H1 (cell line): ENCODE measurements around the gene EVI2B. TPM values are rescaled to one million over a fixed set of nuclear protein-coding genes. Genes with fewer than 3 reads are reported as not detected.

Experiments used
- CBX5 ChIP-seq: fragments of 300-800, 300-1000 bp; sonication (generic); IDR thresholded peaks from 2 replicates; pipeline ENCODE4 v1.7.1; 2016; ENCODE audit warnings: antibody characterized with exemption, low read length, low read depth
- HDAC2 ChIP-seq, 2 experiments: fragments of 300-600 bp in 1 of 2; sonication (generic) in 1 of 2; IDR thresholded peaks; 2 replicates each; pipeline ENCODE4 v1.6.1; 2011 to 2012; ENCODE audit warnings: low read depth in 2 of 2, low read length in 2 of 2, mild to moderate bottlenecking in 2 of 2, moderate library complexity in 2 of 2, borderline replicate concordance in 1 of 2, inconsistent platforms in 1 of 2
- NRF1 ChIP-seq: IDR thresholded peaks from 2 replicates; pipeline ENCODE4 v1.6.1; 2011; ENCODE audit warnings: mild to moderate bottlenecking, low read depth, low read length, improper control_type of control experiment
- SUZ12 ChIP-seq: fragments of 200-600 bp; sonication (generic); IDR thresholded peaks from 2 replicates; pipeline ENCODE4 v1.6.1; 2012; ENCODE audit warnings: mild to moderate bottlenecking, inconsistent platforms, low read length, moderate library complexity, mixed read lengths
- polyA plus RNA-seq, 7 experiments: library from polyadenylated mRNA; depleted of rRNA in 3 of 7; stranded (reverse) in 5 of 7; unstranded in 2 of 7; fragments of >200 nt in 5 of 7; fragments of 200-250 nt in 2 of 7; gene quantifications; 1 replicate in 5 of 7; 2 replicates in 1 of 7; 4 replicates in 1 of 7; pipeline versions ENCODE4 v1.2.1 to v1.2.3, GENCODE V29; 2011 to 2013; ENCODE audit warnings: missing spikeins in 2 of 7, mixed read lengths in 2 of 7
- total RNA-seq: library from RNA; stranded (reverse); fragmentation: NEBNext Ultra II Directional; extraction: Animal tissue kit (Norgen Biotek cat#: 25700); gene quantifications from 2 replicates; pipeline ENCODE4 v1.2.1, GENCODE V29; 2021
- TF ChIP-seq, protein P1 (sequence below), 3 experiments: IDR thresholded peaks; 1 replicate in 2 of 3; 2 replicates in 1 of 3; pipeline versions ENCODE4 v1.5.1 to v1.6.1; 2011; ENCODE audit warnings: low read length in 3 of 3, mild to moderate bottlenecking in 3 of 3, inconsistent platforms in 2 of 3, low read depth in 1 of 3, moderate library complexity in 1 of 3; ENCODE audit not compliant: insufficient read depth in 1 of 3; ENCODE audit errors: control extremely low read depth in 1 of 3

Gene EVI2B
- total and polyA plus RNA-seq, 2 of the 8 experiments (the other 6 are each of a cell fraction or from before 2014, with no cell fraction given) = not detected

DNA sequence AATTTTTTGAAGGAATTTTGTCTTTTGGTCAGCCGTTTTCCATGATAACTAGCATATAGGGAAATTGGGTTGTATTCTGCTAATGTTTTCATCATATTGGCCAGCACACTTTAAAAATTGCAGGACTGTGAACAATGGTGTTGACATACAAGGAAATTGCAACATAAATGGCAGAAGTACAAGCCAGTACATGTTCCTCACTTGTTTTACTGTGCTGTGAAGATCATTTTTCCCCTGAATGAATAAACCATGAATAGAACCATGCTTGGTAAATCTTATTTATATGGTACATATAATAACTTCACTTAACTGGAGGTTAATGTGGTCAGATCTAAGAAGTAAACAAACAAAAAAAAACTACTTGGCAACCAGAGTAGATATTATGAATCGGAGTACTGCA is 39.6 kb downstream of the EVI2B start (continued):
- TF ChIP-seq, protein P1, sequence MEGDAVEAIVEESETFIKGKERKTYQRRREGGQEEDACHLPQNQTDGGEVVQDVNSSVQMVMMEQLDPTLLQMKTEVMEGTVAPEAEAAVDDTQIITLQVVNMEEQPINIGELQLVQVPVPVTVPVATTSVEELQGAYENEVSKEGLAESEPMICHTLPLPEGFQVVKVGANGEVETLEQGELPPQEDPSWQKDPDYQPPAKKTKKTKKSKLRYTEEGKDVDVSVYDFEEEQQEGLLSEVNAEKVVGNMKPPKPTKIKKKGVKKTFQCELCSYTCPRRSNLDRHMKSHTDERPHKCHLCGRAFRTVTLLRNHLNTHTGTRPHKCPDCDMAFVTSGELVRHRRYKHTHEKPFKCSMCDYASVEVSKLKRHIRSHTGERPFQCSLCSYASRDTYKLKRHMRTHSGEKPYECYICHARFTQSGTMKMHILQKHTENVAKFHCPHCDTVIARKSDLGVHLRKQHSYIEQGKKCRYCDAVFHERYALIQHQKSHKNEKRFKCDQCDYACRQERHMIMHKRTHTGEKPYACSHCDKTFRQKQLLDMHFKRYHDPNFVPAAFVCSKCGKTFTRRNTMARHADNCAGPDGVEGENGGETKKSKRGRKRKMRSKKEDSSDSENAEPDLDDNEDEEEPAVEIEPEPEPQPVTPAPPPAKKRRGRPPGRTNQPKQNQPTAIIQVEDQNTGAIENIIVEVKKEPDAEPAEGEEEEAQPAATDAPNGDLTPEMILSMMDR (IDR thresholded peaks at IDR 0.05; ENCODE audit: control extremely low read depth in 1 of 3, insufficient read depth in 1 of 3, low read depth in 1 of 3, low read length in 3 of 3) = no peak
- no peak for TF ChIP-seq NRF1
- TF ChIP-seq CBX5 = no peak
- no peak for TF ChIP-seq SUZ12
- TF ChIP-seq HDAC2 (IDR thresholded peaks at IDR 0.05; ENCODE audit: borderline replicate concordance in 1 of 2, low read depth in 2 of 2, low read length in 2 of 2) = no peak
